Nephron progenitor cell (in vitro differentiated cells): ENCODE measurements around the gene PI16.

Experiments used
- DNase-seq: peaks from one replicate; pipeline ENCODE4 v3.0.0; 2021
- H3K27ac Mint-ChIP-seq: 2 replicates; pipeline ENCODE4 v1.8.0; 2021; ENCODE audit warnings: mild to moderate bottlenecking, moderate library complexity, mixed read lengths
- H3K27me3 Mint-ChIP-seq: 2 replicates; pipeline ENCODE4 v1.8.0; 2021; ENCODE audit warnings: mild to moderate bottlenecking, low read depth, mixed read lengths; ENCODE audit not compliant: poor library complexity
- H3K36me3 Mint-ChIP-seq: 2 replicates; pipeline ENCODE4 v1.8.0; 2021; ENCODE audit warnings: low read depth, mixed read lengths
- H3K4me1 Mint-ChIP-seq: 2 replicates; pipeline ENCODE4 v1.8.0; 2021; ENCODE audit warnings: mixed read lengths
- H3K4me3 Mint-ChIP-seq: 2 replicates; pipeline ENCODE4 v1.8.0; 2021; ENCODE audit warnings: mild to moderate bottlenecking, moderate library complexity, mixed read lengths
- H3K9me3 Mint-ChIP-seq: 2 replicates; pipeline ENCODE4 v1.8.0; 2021; ENCODE audit warnings: mild to moderate bottlenecking, moderate library complexity, mixed read lengths
- CTCF ChIP-seq: fragments of 200-600 bp; sonication (generic); IDR thresholded peaks from 2 replicates; pipeline ENCODE4 v1.5.0; 2021; ENCODE audit warnings: antibody characterized with exemption

The PI16 gene

GRCh38 chr6:36983538-36983937 lies 29.0 kb downstream of the PI16 start:
- Mint-ChIP-seq H3K4me1 (peaks cover 48% of the 10 kb centered on the region), H3K36me3 (no peaks in the 10 kb centered on the region), H3K9me3 (no peaks in the 10 kb centered on the region), H3K27ac (no peak overlapping the region), H3K4me3 (no peak overlapping the region), H3K27me3 (no peaks in the 10 kb centered on the region)
- no peak for TF ChIP-seq CTCF
- no peak for DNase-seq

DNA sequence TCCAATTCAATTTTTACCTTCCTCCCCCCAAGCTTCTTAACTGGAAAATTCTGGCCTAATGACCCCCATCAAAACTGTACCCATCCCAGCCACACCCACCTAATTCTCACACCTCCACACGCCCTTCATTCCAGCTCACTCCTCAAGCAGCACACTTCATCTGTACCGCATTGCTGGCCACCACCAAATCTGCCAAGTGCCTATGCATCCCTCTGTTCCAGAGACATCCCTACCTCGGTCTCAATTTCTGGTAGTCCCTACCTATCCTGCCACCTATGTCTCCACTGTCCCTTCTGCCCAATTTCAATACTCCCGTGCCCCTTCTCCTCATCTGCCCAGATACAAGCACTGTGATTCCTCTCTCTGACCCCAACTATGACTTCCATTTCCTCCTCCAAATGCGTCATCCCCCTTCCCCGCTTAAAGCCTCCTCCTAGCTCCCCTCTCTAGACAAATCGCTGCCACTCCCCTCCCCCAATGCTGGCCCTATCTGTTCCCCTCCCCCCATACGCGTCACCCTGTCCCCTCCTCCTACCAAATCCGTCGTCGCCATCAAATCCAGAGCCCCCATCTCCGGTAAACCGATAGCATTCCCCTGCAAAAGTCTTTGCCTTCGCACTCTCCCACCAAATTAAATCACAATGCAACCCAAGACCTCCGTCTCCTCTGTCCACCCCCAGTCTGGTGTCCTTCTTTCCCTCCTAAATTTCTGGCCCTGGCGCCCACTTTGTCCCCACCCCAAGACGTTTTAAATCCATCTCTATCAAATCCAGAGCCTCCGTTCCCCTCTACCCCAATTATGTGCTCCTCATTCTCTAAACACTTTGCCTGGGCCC lies 30.3 kb downstream of the PI16 start:
- Mint-ChIP-seq H3K4me3 (no peak overlapping the region), H3K27me3 (peaks cover 6% of the 10 kb centered on the region), H3K36me3 (peaks cover 5% of the 10 kb centered on the region), H3K4me1 (peaks cover 39% of the 10 kb centered on the region), H3K27ac (no peak overlapping the region), H3K9me3 (peaks cover 4% of the 10 kb centered on the region)
- TF ChIP-seq CTCF = no peak
- DNase-seq = peak; percentile 50

GRCh38 chr6:36985417-36985807 lies 30.9 kb downstream of the PI16 start:
- Mint-ChIP-seq H3K36me3 (peaks cover 5% of the 10 kb centered on the region), H3K4me3 (no peak overlapping the region), H3K27me3 (peaks cover 10% of the 10 kb centered on the region), H3K4me1 (peaks cover 33% of the 10 kb centered on the region), H3K9me3 (peaks cover 4% of the 10 kb centered on the region), H3K27ac (no peak overlapping the region)
- DNase-seq = no peak
- no peak for TF ChIP-seq CTCF

- peaks cover 30% of the 10 kb centered on the region for H3K4me1 Mint-ChIP-seq
- TF ChIP-seq CTCF = no peak
- H3K27ac Mint-ChIP-seq = peak within 1 kb of the TSS; percentile 99
- peak; percentile 91 for DNase-seq
- peaks cover 4% of the 10 kb centered on the region for H3K9me3 Mint-ChIP-seq
- peak within 1 kb of the TSS; percentile 99 for H3K4me3 Mint-ChIP-seq
- H3K36me3 Mint-ChIP-seq = peaks cover 5% of the 10 kb centered on the region
- peaks cover 10% of the 10 kb centered on the region for H3K27me3 Mint-ChIP-seq
Observed at GRCh38 chr6:36985808-36986703, 31.5 kb downstream of the PI16 start, which contains the start of gene MTCH1. Gene MTCH1, minus strand, starts transcription at chr6:36986196. Its CDS starts 23 bp downstream, at chr6:36986173.

- DNase-seq = no peak
- Mint-ChIP-seq H3K36me3 (peaks cover 5% of the 10 kb centered on the region), H3K27me3 (peaks cover 15% of the 10 kb centered on the region), H3K4me3 (peak overlapping the region; percentile 99), H3K27ac (peak overlapping the region; percentile 99), H3K4me1 (peaks cover 28% of the 10 kb centered on the region), H3K9me3 (peaks cover 4% of the 10 kb centered on the region)
- TF ChIP-seq CTCF = no peak
Observed at GRCh38 chr6:36986704-36987047, 32.1 kb downstream of the PI16 start.
